ENCODE results near the gene SPAG16.

DNA sequence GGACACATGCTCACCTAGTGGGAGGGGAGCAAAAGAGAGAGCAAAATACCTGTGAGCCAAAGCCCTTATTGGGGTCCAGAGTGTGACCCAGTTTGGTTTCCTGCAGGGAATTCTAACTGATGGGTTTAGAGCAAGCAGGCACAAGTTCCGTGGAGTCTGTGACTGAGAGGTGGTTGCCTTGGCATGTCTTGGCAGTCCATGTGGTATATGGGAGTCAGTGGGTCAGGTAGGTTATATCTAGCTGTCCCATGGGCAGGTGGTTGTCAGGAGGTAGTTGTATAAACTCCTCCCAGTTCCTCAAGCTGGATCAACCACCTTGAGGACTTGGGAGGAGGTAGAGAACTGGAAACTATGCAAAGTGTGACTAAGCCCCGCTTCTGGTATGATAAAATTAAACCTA, 673.8 kb downstream of the SPAG16 start:
- TF ChIP-seq EP300 (IDR thresholded peaks at IDR 0.05; ENCODE audit: borderline replicate concordance) (no peak), EGR1 (IDR thresholded peaks at IDR 0.05) (no peak), NFIC (IDR thresholded peaks at IDR 0.05) (no peak), MAX (IDR thresholded peaks at IDR 0.05) (no peak), TCF12 (IDR thresholded peaks at IDR 0.05; ENCODE audit: low read depth) (no peak), YY1 (IDR thresholded peaks at IDR 0.05; ENCODE audit: low read depth) (no peak), TAF1 (IDR thresholded peaks at IDR 0.05; ENCODE audit: low read depth) (no peak), FOXM1 (IDR thresholded peaks at IDR 0.05; ENCODE audit: borderline replicate concordance, low read depth) (no peak), RAD21 (IDR thresholded peaks at IDR 0.05; ENCODE audit: low read depth) (no peak), CEBPB (IDR thresholded peaks at IDR 0.05) (no peak), ZBTB7A (IDR thresholded peaks at IDR 0.05; ENCODE audit: low read depth) (no peak)
- TF ChIP-seq, protein P1, sequence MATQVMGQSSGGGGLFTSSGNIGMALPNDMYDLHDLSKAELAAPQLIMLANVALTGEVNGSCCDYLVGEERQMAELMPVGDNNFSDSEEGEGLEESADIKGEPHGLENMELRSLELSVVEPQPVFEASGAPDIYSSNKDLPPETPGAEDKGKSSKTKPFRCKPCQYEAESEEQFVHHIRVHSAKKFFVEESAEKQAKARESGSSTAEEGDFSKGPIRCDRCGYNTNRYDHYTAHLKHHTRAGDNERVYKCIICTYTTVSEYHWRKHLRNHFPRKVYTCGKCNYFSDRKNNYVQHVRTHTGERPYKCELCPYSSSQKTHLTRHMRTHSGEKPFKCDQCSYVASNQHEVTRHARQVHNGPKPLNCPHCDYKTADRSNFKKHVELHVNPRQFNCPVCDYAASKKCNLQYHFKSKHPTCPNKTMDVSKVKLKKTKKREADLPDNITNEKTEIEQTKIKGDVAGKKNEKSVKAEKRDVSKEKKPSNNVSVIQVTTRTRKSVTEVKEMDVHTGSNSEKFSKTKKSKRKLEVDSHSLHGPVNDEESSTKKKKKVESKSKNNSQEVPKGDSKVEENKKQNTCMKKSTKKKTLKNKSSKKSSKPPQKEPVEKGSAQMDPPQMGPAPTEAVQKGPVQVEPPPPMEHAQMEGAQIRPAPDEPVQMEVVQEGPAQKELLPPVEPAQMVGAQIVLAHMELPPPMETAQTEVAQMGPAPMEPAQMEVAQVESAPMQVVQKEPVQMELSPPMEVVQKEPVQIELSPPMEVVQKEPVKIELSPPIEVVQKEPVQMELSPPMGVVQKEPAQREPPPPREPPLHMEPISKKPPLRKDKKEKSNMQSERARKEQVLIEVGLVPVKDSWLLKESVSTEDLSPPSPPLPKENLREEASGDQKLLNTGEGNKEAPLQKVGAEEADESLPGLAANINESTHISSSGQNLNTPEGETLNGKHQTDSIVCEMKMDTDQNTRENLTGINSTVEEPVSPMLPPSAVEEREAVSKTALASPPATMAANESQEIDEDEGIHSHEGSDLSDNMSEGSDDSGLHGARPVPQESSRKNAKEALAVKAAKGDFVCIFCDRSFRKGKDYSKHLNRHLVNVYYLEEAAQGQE (IDR thresholded peaks at IDR 0.05; ENCODE audit: low read depth): no peak

All from Ishikawa (cell line).